Thymus (tissue), 11 donors: ENCODE results near the gene LGR5. TPM values are rescaled to one million over a fixed set of nuclear protein-coding genes. Genes with fewer than 3 reads are reported as not detected.

Source experiments
- DNase-seq, 9 donors: peaks; one replicate each; pipeline ENCODE4 v3.0.0-alpha.2; 2013; ENCODE audit warnings: low spot score in 9 of 9, low read depth in 6 of 9, missing footprints in 1 of 9
- H3K27ac ChIP-seq, 2 donors: one replicate each; pipeline ENCODE4 v1.5.1; 2013; ENCODE audit warnings: control low read depth in 1 of 2, low read depth in 1 of 2, low read length in 1 of 2, mild to moderate bottlenecking in 1 of 2, moderate library complexity in 1 of 2
- H3K27me3 ChIP-seq, 2 donors: one replicate each; pipeline ENCODE4 v1.5.1; 2013; ENCODE audit warnings: low read length in 1 of 2; ENCODE audit not compliant: control insufficient read depth in 2 of 2, insufficient read depth in 1 of 2
- H3K36me3 ChIP-seq, 2 donors: one replicate each; pipeline ENCODE4 v1.5.1; 2013; ENCODE audit warnings: low read length in 1 of 2, mild to moderate bottlenecking in 1 of 2, moderate library complexity in 1 of 2; ENCODE audit not compliant: control insufficient read depth in 2 of 2, insufficient read depth in 2 of 2
- H3K4me1 ChIP-seq, 2 donors: one replicate each; pipeline ENCODE4 v1.5.1; 2013; ENCODE audit warnings: low read length in 2 of 2; ENCODE audit not compliant: control insufficient read depth in 2 of 2, insufficient read depth in 2 of 2
- H3K4me3 ChIP-seq, 2 donors: one replicate each; pipeline ENCODE4 v1.5.1; 2013; ENCODE audit warnings: low read length in 2 of 2, control low read depth in 1 of 2, mild to moderate bottlenecking in 1 of 2
- H3K9me3 ChIP-seq, 2 donors: one replicate each; pipeline ENCODE4 v1.5.1; 2013; ENCODE audit warnings: low read length in 1 of 2, mild to moderate bottlenecking in 1 of 2; ENCODE audit not compliant: control insufficient read depth in 2 of 2, insufficient read depth in 1 of 2
- WGBS: extraction: QIAGEN DNeasy Blood & Tissue Kit; methylation state at CpG from one replicate; pipeline ENCODE4 v1.1.7; 2013; 5-methylcytosine and 5-hydroxymethylcytosine counted together
- polyA plus RNA-seq: library from polyadenylated mRNA; stranded (reverse); fragments of 200-250 nt; gene quantifications from one replicate; pipeline ENCODE4 v1.2.3, GENCODE V29; 2013
- total RNA-seq: library from RNA; stranded (reverse); fragments of 120-200 nt; gene quantifications from one replicate; pipeline ENCODE4 v1.2.4, GENCODE V29; 2013
- donor health status: healthy.

Gene LGR5
- total and polyA plus RNA-seq, 2 donors: 0.27 to 0.42 TPM

GRCh38 chr12:71445071-71445470 lies 5.5 kb downstream of the LGR5 start:
- H3K36me3 ChIP-seq: no peaks in the 10 kb centered on the region
- 90% methylated on average over 1 of the region's 1 CpG for WGBS
- no peak overlapping the region for H3K27ac ChIP-seq
- no peaks in the 10 kb centered on the region for H3K9me3 ChIP-seq
- no peak for DNase-seq
- H3K4me3 ChIP-seq: no peak overlapping the region
- H3K27me3 ChIP-seq: peaks cover 18% of the 10 kb centered on the region in 2 donors
- H3K4me1 ChIP-seq: peaks cover 0 to 13% of the 10 kb centered on the region in 2 donors

DNA sequence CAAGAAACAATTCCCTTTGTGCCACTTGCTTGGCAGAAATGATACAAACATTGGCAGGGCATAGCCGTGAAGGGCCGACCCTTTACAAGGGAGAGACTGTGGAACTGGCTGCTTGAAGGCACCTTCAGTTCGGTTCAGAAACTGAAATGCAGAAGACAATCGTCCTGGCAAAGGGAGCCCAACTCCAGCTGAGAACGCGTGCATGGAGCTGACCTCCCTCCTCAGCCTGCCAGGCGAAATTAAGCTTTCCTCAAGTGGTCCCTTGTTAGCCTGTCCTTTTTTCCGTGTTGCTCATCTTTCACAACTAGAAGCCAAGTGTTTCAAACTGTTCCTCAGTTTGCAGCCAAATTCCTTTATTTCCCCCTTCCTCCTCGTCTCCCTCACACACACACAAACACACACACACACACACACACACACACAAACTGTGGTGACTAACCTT lies 8.1 kb downstream of the LGR5 start:
- no peaks in the 10 kb centered on the region for H3K36me3 ChIP-seq
- no peaks in the 10 kb centered on the region for H3K27me3 ChIP-seq
- WGBS: 74% methylated on average over 9 of the region's 9 CpGs
- no peaks in the 10 kb centered on the region for H3K9me3 ChIP-seq
- H3K4me1 ChIP-seq: no peaks in the 10 kb centered on the region
- no peak overlapping the region for H3K27ac ChIP-seq
- DNase-seq: no peak
- no peak overlapping the region for H3K4me3 ChIP-seq

DNA sequence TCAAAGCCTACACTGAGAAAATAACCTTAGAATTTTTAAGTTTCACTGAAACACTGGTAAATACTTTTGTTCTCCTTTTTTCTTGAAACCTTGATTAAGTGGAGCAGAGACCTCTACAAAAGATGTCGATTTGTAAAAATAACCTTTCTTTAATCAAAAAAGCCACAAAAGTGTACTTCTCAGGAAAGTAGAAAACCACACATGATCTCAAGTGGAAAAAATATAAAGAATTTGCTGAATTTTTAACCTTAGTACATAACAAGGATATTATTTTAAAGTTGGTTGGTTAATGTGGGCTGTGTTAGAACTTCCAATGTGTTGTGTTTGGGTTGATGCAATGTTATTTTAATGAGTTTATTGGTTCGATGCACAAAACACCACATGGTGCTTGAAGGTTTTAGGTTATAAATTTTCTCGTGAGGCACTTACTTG lies 8.6 kb downstream of the LGR5 start:
- Histone ChIP-seq H3K4me1 (no peaks in the 10 kb centered on the region), H3K27ac (no peak overlapping the region), H3K4me3 (no peak overlapping the region), H3K9me3 (no peaks in the 10 kb centered on the region), H3K36me3 (no peaks in the 10 kb centered on the region), H3K27me3 (no peaks in the 10 kb centered on the region)
- 34% methylated on average over 3 of the region's 3 CpGs for WGBS
- DNase-seq: no peak

- Histone ChIP-seq H3K27me3 (no peaks in the 10 kb centered on the region), H3K27ac (no peak overlapping the region), H3K36me3 (no peaks in the 10 kb centered on the region), H3K4me1 (no peaks in the 10 kb centered on the region), H3K4me3 (no peak overlapping the region), H3K9me3 (no peaks in the 10 kb centered on the region)
- no peak for DNase-seq
- WGBS: 60% methylated on average over 3 of the region's 3 CpGs
Measured at GRCh38 chr12:71449373-71450070, 9.9 kb downstream of the LGR5 start.

GRCh38 chr12:71452006-71452405 lies 12.4 kb downstream of the LGR5 start:
- Histone ChIP-seq H3K27me3 (no peaks in the 10 kb centered on the region), H3K9me3 (no peaks in the 10 kb centered on the region), H3K27ac (no peak overlapping the region), H3K4me1 (no peaks in the 10 kb centered on the region), H3K4me3 (no peak overlapping the region), H3K36me3 (no peaks in the 10 kb centered on the region)
- no peak for DNase-seq
- 94% methylated on average over 1 of the region's 1 CpG for WGBS

DNA sequence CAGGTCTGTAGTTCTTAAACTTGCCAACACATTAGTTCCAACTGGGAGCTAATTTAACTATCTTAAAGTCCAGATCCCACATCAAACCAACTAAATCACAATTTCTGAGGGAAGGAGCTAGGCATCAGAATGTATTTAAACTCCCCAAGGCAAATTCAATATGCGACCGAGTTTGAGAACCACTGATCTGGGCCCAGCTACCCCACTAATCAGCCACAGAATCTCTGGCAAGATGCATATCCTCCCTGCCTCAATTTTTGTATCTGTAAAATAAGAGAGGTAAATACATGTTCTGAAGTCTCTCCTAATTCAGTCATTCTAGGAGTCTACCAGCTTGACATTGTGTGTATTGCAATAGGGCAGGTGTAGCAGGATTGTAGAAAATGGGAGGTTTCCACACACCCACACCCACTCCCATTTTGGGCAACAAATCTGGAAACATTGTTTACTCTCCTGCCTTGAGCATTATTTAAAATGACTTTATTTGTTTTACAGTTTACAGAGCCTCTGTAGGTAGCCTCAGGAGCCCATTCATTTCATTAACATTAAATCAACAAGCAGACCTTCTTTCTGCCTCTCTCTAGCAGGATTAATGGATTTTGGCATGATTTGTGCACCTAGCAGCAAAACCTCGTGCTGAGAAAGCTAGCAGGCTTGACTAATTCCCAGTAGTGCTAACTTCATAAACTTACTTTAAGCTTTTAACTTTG lies 15.6 kb downstream of the LGR5 start:
- Histone ChIP-seq H3K36me3 (no peaks in the 10 kb centered on the region), H3K4me3 (no peak overlapping the region), H3K27me3 (no peaks in the 10 kb centered on the region), H3K27ac (no peak overlapping the region), H3K4me1 (no peaks in the 10 kb centered on the region), H3K9me3 (no peaks in the 10 kb centered on the region)
- no peak for DNase-seq
- 91% methylated on average over 3 of the region's 3 CpGs for WGBS

GRCh38 chr12:71456316-71456715 lies 16.7 kb downstream of the LGR5 start:
- no peaks in the 10 kb centered on the region for H3K27me3 ChIP-seq
- DNase-seq: no peak
- H3K4me1 ChIP-seq: no peaks in the 10 kb centered on the region
- 93% methylated on average over 2 of the region's 2 CpGs for WGBS
- no peaks in the 10 kb centered on the region for H3K36me3 ChIP-seq
- H3K9me3 ChIP-seq: no peaks in the 10 kb centered on the region
- H3K4me3 ChIP-seq: no peak overlapping the region
- no peak overlapping the region for H3K27ac ChIP-seq

- WGBS: 97% methylated on average over 4 of the region's 4 CpGs
- H3K27ac ChIP-seq: no peak overlapping the region
- H3K36me3 ChIP-seq: no peaks in the 10 kb centered on the region
- H3K9me3 ChIP-seq: no peaks in the 10 kb centered on the region
- H3K27me3 ChIP-seq: no peaks in the 10 kb centered on the region
- no peak overlapping the region for H3K4me3 ChIP-seq
- no peak for DNase-seq
- H3K4me1 ChIP-seq: no peaks in the 10 kb centered on the region
Measured at GRCh38 chr12:71456990-71457389, 17.4 kb downstream of the LGR5 start.

- Histone ChIP-seq H3K27ac (no peak overlapping the region), H3K9me3 (no peaks in the 10 kb centered on the region), H3K27me3 (no peaks in the 10 kb centered on the region), H3K36me3 (no peaks in the 10 kb centered on the region), H3K4me3 (no peak overlapping the region), H3K4me1 (no peaks in the 10 kb centered on the region)
- DNase-seq: no peak
- WGBS: 97% methylated on average over 4 of the region's 4 CpGs
Measured at GRCh38 chr12:71460318-71460717, 20.7 kb downstream of the LGR5 start.
